ENCODE data around the gene GP1BB. TPM values are rescaled to one million over a fixed set of nuclear protein-coding genes. Genes with fewer than 3 reads are reported as not detected.
"Not testable (repeated sequence)": the region's sequence is repeated elsewhere in the genome, so short reads cannot be mapped to it uniquely, and the experiment has no call there.

Gene GP1BB
- 8.5 and 10.5 TPM in 2 replicates for total RNA-seq (2014; rRNA removed; shearing (Covaris generic))

GRCh38 chr22:19723232-19723982 is at the start of gene GP1BB:
TSS of gene GP1BB (plus strand) at chr22:19723539. CDS start at chr22:19723570, 31 bp downstream.
- DNase-seq (ENCODE audit: low spot score): no peak

DNA sequence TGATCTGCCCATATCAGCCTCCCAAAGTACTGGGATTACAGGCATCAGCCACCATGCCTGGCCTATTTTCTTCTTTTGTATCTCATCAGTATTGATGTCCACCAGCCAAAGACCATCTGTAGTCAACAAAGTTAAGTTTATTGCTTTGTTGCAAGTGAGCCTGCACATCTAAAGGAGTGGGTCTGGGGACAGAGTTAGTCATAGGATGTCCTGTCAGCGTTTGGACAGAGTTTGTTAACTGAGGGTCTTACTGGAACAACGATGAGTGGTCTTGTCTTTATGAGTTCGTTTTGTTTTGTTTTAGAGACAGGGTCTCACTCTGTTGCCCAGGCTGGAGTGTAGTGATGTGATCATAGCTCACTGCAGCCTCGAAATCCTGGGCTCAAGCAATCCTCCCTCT is 49.7 kb upstream of the GP1BB start:
- no peak for DNase-seq (ENCODE audit: low spot score)

- DNase-seq (ENCODE audit: low spot score): no peak
These were observed 49.0 kb upstream of the GP1BB start for GRCh38 chr22:19674129-19674928.

DNA sequence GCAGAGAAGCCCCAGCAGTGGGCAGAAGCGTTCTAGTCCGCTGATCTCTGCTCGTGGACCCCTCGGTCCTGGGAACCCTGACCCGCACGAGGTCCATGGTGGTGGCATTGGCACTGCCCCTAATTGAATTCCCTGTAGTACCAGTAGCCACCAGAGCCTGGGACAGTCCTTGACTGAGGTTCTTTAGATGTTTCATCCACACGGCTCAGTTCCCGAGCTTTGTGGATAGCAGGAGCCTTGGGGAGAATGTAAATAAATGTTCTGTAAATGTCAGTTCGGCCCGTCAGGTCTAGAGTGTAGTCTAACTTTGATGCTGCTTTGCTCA is 48.4 kb upstream of the GP1BB start:
- DNase-seq (ENCODE audit: low spot score): no peak

DNA sequence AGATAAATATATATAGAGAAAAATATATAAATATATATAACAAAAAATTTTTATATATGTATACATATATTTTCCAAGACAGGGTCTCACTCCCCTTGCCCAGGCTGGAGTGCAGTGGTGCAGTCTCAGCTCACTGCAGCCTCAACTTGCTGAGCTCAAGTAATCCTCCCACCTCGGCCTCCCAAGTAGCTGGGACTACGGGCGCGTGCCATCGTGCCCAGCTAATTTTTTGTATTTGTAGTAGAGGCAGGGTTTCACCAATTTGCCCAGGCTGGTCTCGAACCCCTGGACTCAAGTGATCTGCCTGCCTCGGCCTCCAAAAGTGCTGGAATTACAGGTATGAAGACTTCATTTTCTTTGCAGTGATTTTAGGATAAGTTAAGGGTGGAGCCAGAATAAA is 47.9 kb upstream of the GP1BB start:
- DNase-seq (ENCODE audit: low spot score): no peak

DNA sequence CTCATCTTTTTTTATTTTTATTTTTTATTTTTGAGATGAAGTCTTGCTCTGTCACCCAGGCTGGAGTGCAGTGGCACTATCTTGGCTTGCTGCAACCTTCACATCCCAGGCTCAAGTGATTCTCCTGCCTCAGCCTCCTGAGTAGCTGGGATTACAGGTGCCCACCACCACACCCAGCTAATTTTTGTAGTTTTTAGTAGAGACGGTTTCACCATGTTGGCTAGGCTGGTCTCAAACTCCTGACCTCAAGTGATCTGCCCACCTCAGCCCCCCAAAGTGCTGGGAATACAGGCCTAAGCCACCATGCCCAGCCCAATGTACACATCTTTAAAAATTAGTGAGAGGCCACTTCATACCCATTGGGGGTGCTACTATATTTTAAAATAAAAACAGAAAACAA is 46.9 kb upstream of the GP1BB start:
- DNase-seq (ENCODE audit: low spot score): not testable (repeated sequence)

DNA sequence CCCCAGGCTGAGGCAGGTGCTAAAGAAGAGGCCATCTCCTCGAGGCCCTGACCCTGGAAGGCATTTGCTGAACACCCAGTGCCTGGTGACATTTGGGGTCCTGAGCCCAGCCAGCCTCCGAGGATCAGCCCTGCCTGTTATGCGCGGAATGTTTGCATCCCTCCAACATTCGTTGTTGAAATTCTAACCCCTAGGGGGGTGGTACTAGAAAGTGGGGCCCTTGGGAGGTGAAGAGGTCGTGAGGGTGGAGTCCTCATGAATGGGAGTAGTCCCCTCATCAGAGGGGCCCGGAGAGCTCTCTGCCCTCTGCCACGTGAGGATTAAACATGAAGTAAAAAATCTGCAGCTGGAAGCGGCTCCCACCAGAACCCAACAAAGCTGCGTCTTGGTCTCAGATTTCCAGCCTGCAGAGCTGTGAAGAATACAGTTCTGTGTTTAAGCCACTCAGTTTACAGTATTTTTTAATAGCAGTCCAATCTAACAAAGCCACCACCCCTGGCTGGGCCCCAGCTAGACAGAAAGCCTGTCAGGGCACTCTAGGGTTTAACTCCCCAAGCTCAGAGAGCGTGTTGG is 44.3 kb upstream of the GP1BB start:
- DNase-seq (ENCODE audit: low spot score): no peak

GRCh38 chr22:19679522-19680101 is 43.7 kb upstream of the GP1BB start:
- no peak for DNase-seq (ENCODE audit: low spot score)

- no peak for DNase-seq (ENCODE audit: low spot score)
These were observed 43.0 kb upstream of the GP1BB start for GRCh38 chr22:19680287-19680881.

DNA sequence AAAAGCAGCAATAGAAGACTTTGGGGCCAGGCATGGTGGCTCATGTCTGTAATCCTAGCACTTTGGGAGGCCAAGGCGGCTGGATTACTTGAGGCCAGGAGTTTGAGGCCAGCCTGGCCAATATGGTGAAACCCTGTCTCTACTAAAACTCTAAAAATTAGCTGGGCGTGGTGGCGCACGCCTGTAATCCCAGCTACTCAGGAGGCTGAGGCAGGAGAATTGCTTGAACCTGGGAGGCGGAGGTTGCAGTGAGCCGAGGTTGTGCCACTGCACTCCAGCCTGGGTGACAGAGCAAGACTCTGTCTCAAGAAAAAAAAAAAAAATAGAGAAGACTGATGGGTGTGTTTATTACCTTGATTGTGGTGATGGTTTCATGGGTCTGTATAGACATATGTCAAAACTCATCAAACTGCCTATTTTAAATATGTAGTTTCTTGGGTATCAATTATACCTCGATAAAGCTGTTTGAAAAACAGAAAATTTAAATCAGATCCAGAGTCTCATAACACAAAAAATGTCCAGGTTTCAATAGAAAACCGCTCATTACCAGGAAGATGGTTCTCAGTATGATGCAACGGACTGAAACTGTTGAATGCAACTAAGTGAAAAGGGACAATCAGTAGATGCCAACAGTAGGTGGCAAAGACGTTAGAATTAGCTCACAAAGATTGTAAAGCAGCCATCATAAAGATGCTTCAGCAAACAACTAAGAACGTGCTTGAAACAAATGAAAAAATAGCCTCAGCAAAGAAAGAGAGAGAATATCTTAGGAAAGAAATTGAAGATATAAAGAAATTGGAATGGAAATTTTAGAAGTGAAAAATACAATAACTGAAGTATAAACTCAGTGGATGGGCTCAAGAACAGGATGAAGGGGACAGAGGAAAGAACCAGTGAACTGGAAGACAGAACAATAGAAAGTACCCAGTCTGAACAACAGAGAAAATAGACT is 42.2 kb upstream of the GP1BB start:
- no peak for DNase-seq (ENCODE audit: low spot score)

GRCh38 chr22:19681863-19682245 is 41.5 kb upstream of the GP1BB start:
- no peak for DNase-seq (ENCODE audit: low spot score)

DNA sequence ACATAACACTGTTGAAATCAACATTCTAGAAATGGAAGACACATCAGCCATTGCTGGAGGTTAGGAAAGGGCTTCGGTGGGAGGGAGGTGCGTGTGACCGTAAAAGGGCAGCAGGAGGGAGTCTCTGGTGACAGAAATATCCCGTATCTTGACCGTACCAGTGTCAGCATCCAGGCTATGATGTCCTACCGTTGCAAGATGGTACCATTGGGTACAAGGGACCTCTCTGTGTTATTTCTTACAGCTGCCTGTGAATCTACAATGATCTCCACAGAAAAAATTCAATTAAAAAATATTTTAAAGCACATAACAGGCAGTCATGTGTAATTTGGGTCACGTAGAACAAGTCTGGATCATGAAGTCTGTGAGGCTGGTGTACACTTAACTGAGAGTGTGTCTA is 36.4 kb upstream of the GP1BB start:
- DNase-seq (ENCODE audit: low spot score): no peak

DNA sequence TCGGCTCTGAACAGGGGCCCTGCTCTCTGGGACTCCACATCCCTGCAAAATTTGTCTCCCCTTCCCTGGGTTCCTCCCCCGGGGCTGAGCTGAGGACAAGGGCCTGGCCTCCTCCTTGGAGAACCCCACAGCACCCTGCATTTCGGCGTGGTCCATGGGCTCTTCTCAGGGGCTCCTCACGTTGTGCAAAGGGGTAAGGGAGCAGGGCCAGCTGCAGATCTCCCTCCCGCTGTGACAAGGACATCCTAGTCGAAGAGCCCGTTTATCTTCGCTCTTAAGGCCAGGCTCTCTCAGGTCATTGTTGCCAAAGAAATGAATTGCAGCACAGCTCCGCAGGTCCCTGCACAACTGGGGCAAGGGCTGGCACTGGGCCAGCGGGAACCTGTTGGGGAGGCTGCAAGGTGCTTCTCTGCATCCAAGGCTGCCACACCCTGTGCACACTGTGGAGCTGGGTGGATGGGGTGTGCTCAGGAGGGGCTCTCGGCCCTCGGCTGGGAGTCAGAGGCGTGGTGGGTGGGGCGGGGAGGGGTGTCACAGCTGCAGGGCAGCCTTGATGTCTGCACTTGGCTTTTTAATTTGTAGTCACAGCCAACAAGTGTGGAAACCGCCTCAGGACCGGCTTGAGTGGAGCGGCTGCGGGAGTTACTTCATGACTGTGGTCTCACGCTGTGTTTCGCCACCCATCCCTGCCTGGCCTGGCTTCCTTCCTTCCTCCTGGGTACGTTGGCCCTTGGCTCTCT is 35.6 kb upstream of the GP1BB start:
- no peak for DNase-seq (ENCODE audit: low spot score)

DNA sequence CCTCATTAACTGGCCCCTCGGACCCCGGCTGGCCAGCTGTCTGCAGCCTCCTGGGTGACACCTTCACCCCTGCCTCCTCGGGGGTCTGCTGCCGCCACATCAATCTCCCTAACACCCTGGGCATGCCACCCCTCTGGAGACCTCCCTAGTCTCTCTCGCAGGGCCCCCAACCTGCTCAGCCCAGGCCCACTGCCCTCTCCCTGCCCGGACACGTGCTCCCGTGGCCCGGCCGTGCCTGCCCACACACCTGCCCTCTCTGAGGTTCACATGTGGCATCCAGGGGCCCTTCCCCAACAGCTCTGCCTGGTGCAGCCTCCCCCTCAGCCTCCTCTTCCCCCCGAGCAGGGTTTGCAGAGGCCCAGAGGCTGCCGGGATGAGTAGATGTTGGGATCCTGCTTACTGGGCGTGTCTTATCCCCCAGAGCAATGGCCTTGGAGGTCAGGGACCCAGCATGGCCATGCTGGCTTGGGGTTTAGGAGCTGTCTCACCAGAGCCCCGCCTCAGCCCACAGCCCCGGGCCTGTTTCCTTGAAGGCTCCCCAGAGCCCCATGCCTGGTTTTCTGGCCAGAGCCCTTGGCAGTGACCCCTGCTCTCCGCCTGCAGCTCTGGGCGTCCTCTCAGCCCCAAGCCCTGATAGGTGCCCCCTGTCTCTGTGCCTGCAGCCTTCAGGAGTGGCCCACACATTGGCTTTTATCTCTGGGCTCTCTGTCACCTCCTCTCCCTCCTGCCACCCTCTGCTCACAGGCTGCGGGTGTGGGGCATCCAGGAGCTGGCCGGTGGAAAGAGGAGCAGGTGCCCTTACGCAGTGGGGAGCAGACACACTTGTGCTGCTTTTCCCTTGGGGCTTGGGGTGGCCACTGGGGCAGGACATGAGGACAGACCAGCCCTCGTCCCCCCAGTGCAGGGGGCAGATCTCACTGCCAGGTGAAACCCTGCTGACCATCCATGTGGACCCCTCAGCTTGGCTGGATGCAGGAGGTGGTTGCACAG is 34.7 kb upstream of the GP1BB start:
- DNase-seq (ENCODE audit: low spot score): no peak

DNA sequence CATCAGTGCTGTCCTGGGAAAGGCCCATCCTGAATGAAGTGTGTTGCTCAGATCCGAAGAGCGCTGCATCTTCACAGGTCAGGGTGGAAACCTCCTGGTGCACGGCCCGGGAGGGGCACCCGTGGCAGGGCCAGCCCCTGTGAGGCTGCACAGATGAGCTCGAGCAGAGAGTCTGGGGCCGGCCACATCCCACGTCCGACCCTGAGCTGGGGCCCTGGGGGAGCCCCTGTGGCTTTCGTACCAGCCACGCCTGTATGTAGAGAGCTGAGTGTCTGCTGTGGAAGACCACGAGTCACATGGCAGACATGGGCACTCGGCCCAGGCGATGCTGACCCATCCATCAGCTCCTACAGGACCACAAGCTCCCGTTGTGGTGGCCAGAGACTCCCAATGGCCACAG is 33.9 kb upstream of the GP1BB start:
- peak; percentile 8 for DNase-seq (ENCODE audit: low spot score)

- DNase-seq (ENCODE audit: low spot score): no peak
These were observed 32.2 kb upstream of the GP1BB start for GRCh38 chr22:19691007-19691720.

GRCh38 chr22:19691721-19692341 is 31.5 kb upstream of the GP1BB start:
- DNase-seq (ENCODE audit: low spot score): peak; percentile 60

DNA sequence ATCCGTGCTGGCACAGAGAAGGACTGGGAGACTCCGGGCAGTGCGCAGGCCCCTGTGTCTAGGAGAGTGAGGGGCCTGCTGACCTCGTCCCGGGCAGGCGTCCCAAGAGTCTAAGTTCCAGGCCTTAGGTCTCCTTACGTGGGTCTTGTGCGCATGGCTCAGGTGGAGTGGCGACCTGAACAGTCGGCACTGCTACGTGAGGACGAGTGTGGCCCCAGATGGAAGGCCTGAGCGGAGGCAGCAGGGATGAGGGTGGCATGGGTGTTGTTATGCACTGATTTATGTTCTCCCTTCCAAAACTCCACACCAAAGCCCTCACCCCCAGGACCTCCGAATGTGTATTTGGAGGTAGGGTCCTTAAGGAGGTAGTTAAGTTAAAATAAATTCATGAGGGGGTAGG is 29.8 kb upstream of the GP1BB start:
- no peak for DNase-seq (ENCODE audit: low spot score)

Data from A172 (cell line).